ENCODE results near the gene LRIF1.
"Not testable (repeated sequence)": the region's sequence is repeated elsewhere in the genome, so short reads cannot be mapped to it uniquely, and the experiment has no call there.

Gene LRIF1

GRCh38 chr1:110948038-110948810 is 15.5 kb downstream of the LRIF1 start:
- DNase-seq (ENCODE audit: low spot score) = no peak

GRCh38 chr1:110945626-110946025 is 18.1 kb downstream of the LRIF1 start:
- no peak for DNase-seq (ENCODE audit: low spot score)

GRCh38 chr1:110944806-110945205 is 18.9 kb downstream of the LRIF1 start:
- DNase-seq (ENCODE audit: low spot score) = no peak

GRCh38 chr1:110936567-110936966 is 27.2 kb downstream of the LRIF1 start:
- DNase-seq (ENCODE audit: low spot score) = no peak

- not testable (repeated sequence) for DNase-seq (ENCODE audit: low spot score)
These were observed 32.6 kb downstream of the LRIF1 start for GRCh38 chr1:110931097-110931496.

GRCh38 chr1:110928904-110929303 is 34.8 kb downstream of the LRIF1 start:
- no peak for DNase-seq (ENCODE audit: low spot score)

GRCh38 chr1:110928191-110928590 is 35.5 kb downstream of the LRIF1 start:
- DNase-seq (ENCODE audit: low spot score) = no peak

GRCh38 chr1:110927484-110928075 is 36.1 kb downstream of the LRIF1 start:
- no peak for DNase-seq (ENCODE audit: low spot score)

GRCh38 chr1:110921953-110922352 is 41.8 kb downstream of the LRIF1 start:
- no peak for DNase-seq (ENCODE audit: low spot score)

- no peak for DNase-seq (ENCODE audit: low spot score)
These were observed 45.7 kb downstream of the LRIF1 start for GRCh38 chr1:110918016-110918415.

- peak; percentile 54 for DNase-seq (ENCODE audit: low spot score)
These were observed 46.9 kb downstream of the LRIF1 start for GRCh38 chr1:110916669-110917306.

GRCh38 chr1:110916274-110916668 is 47.5 kb downstream of the LRIF1 start:
- no peak for DNase-seq (ENCODE audit: low spot score)

- DNase-seq (ENCODE audit: low spot score) = no peak
These were observed 47.9 kb downstream of the LRIF1 start for GRCh38 chr1:110915804-110916203.

GRCh38 chr1:110914676-110915075 is 49.0 kb downstream of the LRIF1 start:
- no peak for DNase-seq (ENCODE audit: low spot score)

- no peak for DNase-seq (ENCODE audit: low spot score)
These were observed 50.9 kb downstream of the LRIF1 start for GRCh38 chr1:110912784-110913183.

GRCh38 chr1:110903853-110904500 is 59.7 kb downstream of the LRIF1 start:
- no peak for DNase-seq (ENCODE audit: low spot score)

GRCh38 chr1:110902820-110903463 is 60.8 kb downstream of the LRIF1 start:
- no peak for DNase-seq (ENCODE audit: low spot score)

- DNase-seq (ENCODE audit: low spot score) = no peak
These were observed 64.3 kb downstream of the LRIF1 start for GRCh38 chr1:110899458-110899843.

GRCh38 chr1:110898734-110899457 is 64.8 kb downstream of the LRIF1 start:
- no peak for DNase-seq (ENCODE audit: low spot score)

- no peak for DNase-seq (ENCODE audit: low spot score)
These were observed 66.0 kb downstream of the LRIF1 start for GRCh38 chr1:110897681-110898080.
